DMS 273 (cell line): ENCODE results near the gene CENPA.
"Not testable (repeated sequence)": the region's sequence is repeated elsewhere in the genome, so short reads cannot be mapped to it uniquely, and the experiment has no call there.

Experiments used
- DNase-seq: peaks from one replicate; lab custom pipeline; 2025; ENCODE audit not compliant: unreplicated experiment; lab: John Stamatoyannopoulos, UW

CENPA gene

DNA sequence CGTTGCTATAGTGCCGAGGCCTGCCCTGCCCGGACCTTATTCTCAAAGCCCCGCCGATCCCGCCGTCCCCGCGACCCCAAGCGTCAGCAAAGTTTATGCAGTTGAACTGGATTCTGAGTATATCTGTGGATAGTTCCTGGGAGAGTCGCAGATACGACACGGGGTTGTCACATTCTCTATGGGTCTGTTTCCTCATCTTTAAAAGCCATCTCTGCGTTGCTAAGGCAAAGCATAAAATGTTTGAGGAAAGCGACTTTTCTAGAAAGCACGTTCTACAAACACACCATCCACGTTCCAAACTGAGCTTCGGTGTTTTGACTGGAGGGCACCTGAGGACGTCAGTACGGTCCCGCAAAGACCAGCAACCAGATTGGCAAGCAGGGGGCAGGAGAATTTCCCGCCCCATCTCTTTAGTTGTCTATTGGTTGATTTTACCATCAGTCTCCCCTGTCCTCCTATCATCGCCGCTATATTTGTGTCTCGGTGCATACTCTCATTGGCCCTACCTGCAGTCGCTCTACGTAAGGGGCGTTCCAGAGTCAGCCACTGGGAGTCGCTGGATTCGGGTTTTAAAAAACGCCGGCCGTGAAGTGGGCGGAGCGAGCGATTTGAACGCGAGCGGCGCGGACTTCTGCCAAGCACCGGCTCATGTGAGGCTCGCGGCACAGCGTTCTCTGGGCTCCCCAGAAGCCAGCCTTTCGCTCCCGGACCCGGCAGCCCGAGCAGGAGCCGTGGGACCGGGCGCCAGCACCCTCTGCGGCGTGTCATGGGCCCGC lies at the start of gene CENPA:
TSS of gene CENPA (plus strand) at position 626 of the 776 bp plus-strand sequence. CDS start at position 767, 141 bp downstream.
- peak; percentile 100 for DNase-seq

DNA sequence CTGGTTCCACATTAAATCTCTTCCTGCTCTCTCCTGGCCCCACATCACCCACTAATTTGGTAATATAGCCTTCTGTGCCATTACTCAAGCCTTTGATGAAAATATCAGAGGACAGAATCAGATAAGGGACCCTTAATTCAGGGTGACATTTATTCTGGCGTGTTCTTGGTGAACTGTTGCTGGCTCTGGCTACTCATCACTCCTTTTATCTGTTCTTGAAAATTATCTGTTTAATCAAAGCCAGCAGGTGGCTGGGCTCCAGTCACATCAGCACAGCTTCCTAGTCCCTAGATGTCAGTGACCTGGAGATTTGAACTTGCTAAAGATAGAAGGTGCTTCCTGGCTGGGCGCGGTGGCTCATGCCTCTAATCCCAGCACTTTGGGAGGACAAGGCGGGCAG lies 48.6 kb upstream of the CENPA start:
- DNase-seq = no peak

DNA sequence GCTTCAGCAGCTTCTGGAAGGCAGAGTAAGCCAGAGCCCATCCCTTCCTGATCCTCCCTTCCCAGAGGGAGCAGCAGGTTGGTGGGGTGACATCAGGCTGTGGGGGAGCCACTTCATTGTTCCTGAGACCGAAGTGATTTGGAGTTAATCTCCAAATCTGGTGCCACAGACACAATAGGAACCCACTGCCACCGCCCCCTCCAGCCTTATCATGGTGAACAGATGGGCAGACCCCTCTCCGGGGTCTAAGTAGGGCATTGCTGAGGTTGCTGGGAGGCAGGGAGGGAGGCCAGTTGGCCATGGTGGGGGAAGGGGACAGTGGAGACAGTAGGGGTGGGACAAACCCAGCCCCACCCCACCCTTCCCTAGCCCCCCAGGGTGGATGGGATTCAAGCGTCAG lies 47.4 kb upstream of the CENPA start:
- no peak for DNase-seq

DNA sequence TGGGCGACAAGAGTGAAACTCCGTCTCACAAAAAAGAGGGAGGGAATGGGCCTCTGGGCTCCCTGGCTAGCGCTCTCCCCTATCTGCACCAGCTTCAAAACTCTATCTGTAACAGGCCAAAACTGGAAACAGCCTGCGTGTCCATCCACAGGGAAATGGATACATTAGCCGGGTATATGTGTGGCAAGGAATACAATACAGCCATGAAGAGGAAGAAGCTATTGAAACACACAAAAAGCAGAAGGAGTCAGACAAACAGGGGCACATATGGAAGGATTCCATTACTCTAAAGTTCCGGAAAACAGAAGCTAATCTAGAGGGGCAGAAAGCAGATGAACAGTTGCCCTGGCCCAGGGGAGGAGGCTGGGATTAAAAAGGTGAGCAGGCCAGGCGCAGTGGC lies 46.3 kb upstream of the CENPA start:
- no peak for DNase-seq

DNA sequence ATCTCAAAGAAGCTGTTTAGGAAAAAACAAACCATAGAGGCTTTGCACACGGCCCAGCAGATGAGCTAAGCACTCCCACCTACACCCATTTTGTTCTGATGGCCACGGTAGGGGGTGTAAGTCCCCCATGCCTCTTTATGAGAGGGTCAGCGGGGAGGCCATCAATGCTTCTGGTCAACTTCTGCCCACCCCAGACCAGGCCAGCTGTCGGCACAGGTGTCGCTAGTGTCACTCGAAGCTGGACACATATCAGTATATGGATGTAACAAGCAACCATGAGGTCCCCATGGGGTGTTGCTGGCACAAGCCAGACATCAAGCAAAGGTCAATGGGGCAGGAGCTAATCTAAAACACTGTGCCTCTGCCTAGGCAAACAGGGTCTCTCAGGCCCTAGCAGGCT lies 45.5 kb upstream of the CENPA start:
- peak; percentile 47 for DNase-seq

DNA sequence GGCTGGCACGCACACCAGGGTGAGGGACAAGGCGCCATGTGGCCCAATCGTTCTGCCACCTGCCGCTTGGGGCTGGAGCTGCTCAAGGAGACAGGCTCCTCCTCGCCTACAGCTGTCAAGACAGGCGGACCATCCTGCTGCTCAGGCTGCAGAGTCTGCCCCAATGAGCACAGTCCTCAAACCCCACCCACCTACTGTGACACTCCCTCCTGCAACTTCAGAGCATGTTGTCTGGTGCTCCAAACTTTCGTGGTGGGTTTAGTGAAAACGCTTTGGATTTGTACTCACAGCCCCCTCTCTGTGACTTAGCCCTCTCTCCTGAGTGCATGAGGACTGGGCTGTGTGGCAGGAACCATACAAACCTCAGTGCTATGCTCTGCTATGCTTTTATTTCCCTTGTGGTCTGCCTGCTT lies 45.0 kb upstream of the CENPA start:
- DNase-seq = peak; percentile 97

DNA sequence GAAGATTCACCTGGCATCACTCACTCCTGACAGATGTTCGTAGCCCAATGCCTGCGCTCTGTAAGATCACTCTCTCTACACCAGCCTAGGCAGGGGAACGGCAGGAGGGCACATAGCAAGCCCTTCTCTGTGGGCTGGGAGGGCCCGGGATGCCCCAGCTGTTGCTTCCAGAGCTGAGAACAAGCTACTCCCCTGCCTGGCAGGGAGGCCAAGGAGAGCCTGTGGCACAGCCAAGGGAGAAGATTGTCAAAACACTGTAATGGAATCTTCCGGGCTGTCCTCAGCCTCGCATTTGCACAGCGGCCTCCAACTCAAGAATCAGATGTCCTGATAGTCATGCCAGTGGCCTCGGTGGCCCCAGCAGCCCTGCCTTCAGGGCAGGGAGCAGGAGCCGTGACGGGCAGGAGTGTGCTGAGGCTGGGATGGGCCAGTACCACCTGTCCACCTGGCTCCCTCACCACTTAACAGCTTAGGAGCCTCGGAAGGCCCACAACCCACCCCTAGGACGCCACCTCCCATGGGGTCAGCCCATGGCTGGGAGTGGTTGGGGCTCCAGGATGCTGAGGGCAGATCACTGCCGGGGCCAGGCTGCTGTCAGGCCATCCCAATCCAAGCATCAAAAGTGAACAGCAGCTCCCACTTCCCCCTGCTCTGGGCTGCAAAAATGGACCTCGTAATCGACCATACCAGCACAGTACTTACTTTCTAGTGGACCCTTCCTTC lies 43.6 kb upstream of the CENPA start:
- peak; percentile 69 for DNase-seq

DNA sequence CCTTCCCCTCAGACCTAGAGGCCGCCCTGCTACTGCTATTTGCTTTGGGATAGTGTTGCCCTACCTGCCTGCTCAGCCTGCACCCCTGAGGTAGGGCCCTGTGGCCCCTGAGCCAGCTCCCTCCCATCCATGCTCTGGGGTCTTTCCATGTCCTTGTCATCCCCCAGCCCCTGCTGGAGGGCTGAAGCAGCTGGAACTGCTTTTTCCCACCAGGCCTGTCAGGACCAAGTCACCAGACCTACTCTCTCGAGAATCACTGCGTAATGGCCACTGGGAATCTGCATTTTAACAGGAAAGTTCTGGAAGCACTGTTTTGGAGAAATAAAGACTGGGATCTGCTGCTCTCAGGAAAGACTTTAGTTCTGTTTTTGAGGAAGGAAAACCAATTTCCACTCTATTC lies 42.0 kb upstream of the CENPA start:
- no peak for DNase-seq

DNA sequence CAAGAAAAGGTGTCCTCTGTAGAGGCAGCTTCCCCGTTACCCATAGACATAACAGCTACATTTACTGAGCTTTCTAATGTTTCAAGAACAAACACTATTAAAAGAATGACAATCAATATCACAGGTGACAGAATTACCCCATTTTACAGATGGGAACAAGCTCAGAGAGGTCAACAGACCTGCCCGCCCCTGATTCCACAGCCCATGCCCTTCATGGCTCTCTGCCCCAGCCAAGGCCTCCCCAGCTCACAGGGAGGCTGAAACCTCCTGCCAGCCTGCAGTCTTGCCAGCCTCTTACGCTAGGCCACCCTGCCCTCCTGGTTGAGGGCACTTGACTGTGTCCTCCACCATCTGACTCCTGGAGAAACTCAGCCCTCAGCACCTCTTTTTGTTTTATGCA lies 40.9 kb upstream of the CENPA start:
- DNase-seq = no peak

DNA sequence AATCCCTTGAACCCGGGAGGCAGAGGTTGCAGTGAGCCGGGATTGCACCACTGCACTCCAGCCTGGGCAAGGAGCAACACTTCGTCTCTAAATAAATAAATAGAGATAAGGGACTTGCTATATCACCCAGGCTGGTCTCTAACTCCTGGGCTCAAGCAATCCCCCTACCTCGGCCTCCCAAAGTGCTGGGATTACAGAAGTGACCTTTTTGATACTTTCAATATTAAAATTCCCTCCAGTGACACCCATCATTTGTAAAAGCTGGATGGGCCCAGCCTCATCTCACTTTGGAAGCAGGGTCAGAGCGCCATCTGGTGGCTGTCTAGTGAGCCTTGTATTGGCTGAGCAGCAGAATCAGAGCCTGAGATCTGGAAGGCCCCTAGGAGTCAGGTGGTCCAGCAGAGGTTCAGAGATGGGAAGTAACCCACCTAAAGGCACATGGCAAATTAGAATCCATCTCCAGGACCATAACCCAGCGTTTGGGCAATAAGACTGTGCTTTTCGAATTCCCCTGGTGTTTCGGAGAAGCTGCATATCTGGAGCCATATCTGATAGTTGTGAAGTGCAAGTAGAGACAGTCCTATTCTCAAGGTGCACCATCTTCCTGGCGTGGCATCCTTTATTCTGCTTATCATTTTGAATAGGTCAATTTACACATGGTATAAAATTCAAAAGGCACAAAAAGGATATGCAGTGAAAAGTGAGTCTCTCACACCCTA lies 40.1 kb upstream of the CENPA start:
- DNase-seq = peak; percentile 91

DNA sequence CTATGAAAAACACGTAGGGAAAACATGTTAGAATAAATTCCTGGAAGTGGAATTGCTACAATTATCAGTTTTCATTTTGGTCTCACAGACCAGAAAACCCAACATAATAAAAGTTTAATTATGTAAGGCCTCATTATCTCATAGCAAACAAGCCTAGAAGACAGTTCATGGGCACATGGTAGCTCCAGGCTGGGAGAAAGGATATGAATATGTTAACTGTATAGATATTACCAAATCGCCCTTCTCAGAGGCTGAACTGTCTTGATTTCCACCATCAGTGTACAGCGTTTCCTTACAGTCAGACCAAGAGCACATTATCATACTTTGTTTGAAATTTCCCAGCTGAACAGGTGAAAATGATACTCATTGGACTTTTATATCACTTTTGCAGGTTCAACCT lies 38.9 kb upstream of the CENPA start:
- no peak for DNase-seq

DNA sequence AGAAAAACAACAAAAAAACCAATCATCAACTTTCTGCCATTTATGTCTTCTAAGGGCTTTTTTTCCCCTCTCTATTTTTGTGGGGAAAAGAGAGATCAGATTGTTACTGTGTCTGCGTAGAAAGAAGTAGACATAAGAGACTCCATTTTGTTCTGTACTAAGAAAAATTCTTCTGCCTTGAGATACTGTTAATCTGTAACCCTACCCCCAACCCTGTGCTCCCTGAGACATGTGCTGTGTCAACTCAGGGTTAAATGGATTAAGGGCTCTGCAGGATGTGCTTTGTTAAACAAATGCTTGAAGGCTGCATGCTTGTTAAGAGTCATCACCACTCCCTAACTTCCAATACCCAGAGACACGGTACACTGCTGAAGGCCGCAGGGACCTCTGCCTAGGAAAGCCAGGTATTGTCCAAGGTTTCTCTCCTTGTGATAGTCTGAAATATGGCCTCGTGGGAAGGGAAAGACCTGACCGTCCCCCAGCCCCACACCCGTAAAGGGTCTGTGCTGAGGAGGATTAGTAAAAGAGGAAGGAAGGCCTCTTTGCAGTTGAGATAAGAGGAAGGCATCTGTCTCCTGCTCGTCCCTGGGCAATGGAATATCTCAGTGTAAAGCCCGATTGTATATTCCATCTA lies 36.0 kb upstream of the CENPA start:
- DNase-seq = not testable (repeated sequence)

DNA sequence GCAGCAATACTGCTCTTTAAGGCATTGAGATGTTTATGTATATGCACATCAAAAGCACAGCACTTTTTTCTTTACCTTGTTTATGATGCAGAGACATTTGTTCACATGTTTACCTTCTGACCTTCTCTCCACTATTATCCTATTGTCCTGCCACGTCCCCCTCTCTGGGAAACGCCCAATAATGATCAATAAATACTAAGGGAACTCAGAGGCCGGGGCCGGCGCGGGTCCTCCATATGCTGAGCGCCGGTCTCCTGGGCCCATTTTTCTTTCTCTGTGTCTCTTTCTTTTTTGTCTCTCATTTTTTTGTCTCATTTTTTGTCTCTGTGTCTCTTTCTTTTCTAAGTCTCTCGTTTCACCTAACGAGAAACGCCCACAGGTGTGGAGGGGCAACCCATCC lies 35.4 kb upstream of the CENPA start:
- not testable (repeated sequence) for DNase-seq

DNA sequence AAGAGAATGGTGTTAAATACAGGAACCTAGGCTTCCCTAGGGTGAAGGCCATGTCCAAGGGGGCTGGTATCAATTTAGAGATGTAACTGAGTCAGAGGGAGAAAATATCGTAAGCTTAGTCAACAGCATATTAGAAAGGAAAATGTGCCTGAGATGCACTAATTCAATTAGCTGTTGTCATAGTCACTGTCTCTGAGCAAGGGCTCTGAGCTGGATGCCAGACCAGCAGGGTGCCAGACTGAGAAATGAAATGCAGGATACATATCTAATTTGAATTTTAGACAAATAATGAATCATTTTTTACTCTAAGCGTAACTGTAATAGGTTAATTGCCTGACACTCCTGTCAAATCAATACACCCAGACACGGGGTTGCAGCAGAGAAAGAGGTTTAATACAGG lies 33.2 kb upstream of the CENPA start:
- DNase-seq = no peak

DNA sequence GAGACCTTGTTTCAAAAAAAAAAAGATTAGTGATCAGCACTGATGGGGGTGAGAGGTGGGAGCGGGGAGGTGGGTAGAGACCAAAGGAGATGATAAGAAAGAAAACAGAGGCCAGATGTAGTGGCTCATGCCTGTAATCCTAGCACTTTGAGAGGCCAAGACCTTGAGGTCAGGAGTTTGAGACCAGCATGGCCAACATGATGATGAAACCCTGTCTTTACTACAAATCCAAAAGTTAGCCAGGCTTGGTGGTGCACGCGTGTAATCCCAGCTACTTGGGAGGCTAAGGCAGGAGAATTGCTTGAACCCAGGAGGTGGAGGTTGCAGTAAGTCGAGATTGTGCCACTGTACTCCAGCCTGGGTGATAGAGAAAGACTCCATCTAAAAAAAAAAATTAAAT lies 31.3 kb upstream of the CENPA start:
- no peak for DNase-seq

DNA sequence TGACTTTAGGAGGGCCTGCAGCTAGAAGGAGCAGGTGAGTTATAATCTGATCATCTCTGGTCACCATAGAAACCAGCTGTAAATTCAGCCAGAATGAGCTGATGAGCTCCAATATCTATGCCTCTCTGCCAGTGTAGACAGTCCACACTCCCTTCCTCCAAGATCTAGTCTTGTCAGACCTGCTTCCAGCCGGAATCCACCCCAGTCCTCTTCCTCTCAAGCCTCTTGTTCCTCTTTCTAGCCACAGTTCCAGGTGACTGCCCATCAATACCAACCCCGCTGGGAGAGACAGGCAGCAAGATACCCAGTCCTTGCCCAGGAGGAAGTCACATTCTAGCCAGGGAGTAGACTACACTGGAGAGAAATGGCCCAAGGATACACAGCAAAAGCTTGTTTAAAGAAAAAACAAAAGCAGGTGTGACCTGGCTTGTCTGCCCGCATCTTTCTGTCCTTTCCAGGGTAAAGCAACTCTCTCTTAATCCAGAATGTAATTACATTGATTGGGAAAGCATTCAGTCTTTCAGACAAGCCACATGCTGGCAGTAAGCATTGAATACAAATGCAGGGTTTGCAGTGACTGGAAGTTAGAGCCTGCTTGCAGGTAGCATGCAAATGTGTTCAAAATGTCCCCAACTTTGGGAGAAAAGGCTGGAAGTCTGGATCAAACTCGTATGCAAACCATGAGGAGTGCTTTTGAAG lies 30.7 kb upstream of the CENPA start:
- DNase-seq = no peak

DNA sequence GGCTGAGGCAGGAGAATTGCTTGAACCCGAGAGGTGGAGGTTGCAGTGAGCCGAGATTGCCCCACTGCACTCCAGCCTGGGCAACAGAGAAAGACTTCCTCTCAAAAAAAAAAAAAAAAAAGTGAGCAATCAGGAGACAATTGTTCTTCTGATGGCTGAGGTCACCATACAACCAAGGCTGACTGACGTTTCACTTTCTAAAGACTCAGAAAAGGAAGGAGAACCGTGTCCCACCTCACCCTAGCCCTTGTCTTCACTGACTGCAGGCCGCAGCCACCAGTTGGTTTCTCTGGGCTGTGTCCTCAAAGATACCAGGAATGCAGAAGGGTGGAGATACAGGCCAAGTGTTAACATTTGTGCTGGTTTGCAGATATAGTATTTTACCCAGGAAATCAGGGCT lies 29.5 kb upstream of the CENPA start:
- no peak for DNase-seq

DNA sequence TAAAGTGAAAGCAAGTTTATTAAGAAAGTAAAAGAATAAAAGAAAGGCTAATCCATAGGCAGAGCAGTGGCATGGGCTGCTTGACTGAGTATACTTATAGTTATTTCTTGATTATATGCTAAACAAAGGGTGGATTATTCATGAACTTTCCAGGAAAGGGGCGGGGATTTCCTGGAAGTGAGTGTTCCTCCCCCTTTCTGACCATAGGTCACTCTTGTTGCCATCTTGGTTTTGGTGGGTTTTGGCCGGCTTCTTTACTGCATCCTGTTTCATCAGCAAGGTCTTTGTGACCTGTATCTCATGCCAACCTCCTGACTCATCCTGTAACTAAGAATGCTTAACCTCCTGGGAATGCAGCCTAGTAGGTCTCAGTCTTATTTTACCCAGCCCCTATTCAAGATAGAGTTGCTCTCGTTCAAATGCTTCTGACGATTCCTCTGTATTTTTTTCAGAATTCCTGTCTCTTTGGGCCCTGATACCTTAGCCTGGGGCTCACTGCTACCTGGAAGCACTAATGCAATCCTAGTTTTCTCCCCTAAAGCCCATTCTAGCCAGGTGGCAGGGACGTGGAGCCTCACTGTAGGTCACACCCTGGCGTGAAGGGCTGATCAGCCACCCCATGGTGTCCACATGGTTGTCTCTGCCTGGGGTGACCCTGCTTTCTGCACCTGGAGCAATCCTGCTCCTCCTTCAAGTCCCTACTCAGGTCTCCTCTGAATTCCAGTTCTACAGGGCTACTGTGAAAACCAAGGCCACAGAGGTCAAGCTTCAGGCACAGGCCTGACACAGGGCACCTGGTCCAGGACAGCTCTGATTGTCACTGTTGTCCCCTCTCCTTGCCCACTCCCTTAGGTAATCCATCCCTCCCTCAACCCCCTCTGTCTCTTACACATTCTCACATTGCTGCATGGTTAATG lies 27.7 kb upstream of the CENPA start:
- DNase-seq = peak; percentile 28

DNA sequence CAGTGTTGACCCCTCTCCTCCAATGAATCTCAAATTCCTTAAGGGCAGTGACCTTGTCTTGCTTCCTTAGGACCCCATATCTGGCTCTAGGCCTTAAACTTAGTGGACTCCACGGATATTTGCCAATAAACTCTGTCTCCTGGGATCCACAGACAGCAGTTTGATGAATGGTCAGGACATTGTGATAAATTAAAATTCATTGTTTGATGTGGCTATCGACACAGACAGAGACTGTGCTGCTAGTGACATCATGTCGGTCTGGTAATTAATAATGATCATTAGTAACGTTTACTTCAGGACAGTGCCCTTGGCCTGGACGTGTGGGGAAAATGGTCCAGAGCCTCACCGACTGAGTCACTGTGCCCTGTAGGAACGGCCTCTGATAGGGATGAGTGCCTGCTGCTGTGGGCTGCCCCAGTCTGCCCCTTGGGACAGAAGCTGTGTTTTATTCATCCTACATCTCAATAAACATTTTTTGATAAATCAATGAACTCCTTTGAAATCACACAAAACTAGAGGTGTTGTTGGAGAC lies 27.0 kb upstream of the CENPA start:
- DNase-seq = no peak

DNA sequence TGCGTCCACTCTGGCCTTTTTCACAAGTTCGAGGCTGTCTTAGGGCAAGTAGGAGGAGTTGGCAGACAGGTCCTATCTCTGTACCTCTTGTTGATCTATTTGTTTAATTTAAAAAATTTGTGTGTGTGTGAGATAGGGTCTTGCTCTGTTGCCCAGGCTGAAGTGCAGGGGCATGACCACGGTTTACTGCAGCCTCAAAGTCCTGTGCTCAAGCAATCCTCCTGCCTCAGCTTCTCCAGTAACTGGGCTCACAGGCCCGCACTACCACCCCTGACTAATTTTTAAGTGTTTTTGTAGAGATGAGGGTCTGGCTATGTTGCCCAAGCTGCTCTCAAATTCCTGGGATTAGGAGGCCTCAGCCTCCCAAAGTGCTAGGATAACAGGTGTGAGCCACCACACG lies 26.0 kb upstream of the CENPA start:
- DNase-seq = no peak
